ENCODE results near the gene KLKB1. TPM values are rescaled to one million over a fixed set of nuclear protein-coding genes. Genes with fewer than 3 reads are reported as not detected.
"Not testable (repeated sequence)": the region's sequence is repeated elsewhere in the genome, so short reads cannot be mapped to it uniquely, and the experiment has no call there.

Gene KLKB1
- polyA plus RNA-seq, 1 donor (not counting 4 experiments of a cell fraction or from before 2014, with no cell fraction given), result 0.04 TPM

DNA sequence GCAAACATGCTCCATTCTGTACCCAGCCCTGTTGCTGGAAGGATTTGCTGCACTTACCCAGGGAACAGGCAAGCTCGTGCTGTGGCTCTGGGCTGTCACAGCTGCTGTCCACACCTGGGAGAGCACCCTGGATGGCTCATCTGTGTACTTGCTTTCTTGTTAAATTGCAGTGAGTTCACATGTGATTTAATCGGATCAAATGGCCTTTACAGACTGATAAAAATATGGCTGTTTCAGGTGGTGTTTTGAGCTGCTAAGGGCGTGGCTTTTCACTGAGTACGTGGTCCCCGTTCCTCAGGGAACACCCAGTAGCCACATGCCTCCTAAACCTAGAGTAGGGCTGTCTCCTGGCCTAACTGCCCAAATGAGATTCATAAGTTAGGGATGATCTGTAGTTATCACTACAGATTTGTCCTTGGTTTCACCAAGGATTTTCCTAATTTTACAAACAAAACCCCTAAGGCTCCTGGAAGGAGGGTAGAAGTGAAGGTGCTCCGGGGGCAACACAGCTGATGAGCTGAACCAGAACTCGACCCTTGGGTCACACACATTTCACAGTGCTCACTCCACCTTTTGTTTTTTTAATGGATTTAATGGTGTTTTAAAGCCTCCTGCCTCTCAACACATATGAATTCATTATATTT, 13.7 kb downstream of the KLKB1 start:
- H3K27ac ChIP-seq (ENCODE audit: control insufficient read depth, insufficient read depth, low read length), result no peak overlapping the region
- no peak overlapping the region for H2AFZ ChIP-seq (ENCODE audit: control insufficient read depth, low read length)
- DNase-seq (ENCODE audit: low read depth, low spot score) (no peak), FAIRE-seq (no peak)
- H3K9me1 ChIP-seq (ENCODE audit: control insufficient read depth, extremely low read depth, insufficient read depth, low read length), result no peaks in the 10 kb centered on the region
- TF ChIP-seq EZH2 (IDR thresholded peaks at IDR 0.05; ENCODE audit: low read length), result no peak
- TF ChIP-seq, protein P1, sequence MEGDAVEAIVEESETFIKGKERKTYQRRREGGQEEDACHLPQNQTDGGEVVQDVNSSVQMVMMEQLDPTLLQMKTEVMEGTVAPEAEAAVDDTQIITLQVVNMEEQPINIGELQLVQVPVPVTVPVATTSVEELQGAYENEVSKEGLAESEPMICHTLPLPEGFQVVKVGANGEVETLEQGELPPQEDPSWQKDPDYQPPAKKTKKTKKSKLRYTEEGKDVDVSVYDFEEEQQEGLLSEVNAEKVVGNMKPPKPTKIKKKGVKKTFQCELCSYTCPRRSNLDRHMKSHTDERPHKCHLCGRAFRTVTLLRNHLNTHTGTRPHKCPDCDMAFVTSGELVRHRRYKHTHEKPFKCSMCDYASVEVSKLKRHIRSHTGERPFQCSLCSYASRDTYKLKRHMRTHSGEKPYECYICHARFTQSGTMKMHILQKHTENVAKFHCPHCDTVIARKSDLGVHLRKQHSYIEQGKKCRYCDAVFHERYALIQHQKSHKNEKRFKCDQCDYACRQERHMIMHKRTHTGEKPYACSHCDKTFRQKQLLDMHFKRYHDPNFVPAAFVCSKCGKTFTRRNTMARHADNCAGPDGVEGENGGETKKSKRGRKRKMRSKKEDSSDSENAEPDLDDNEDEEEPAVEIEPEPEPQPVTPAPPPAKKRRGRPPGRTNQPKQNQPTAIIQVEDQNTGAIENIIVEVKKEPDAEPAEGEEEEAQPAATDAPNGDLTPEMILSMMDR (optimal IDR thresholded peaks at IDR 0.05 in 1 of 3, IDR thresholded peaks at IDR 0.05 in 1 of 3, conservative IDR thresholded peaks at IDR 0.05 in 1 of 3; ENCODE audit: extremely low read depth in 1 of 3, insufficient read depth in 2 of 3, low read length in 3 of 3), result no peak
- H3K4me2 ChIP-seq (ENCODE audit: control insufficient read depth, extremely low read depth, insufficient read depth, low read depth, low read length), result no peak overlapping the region
- no peaks in the 10 kb centered on the region for H3K4me1 ChIP-seq (ENCODE audit: control insufficient read depth, extremely low read depth, insufficient read depth, low read length)
- no peaks in the 10 kb centered on the region for H3K27me3 ChIP-seq (ENCODE audit: control insufficient read depth, extremely low read depth, insufficient read depth, low read length)
- H3K4me3 ChIP-seq (ENCODE audit: control insufficient read depth in 2 of 3, extremely low read depth in 1 of 3, insufficient read depth in 2 of 3, low read depth in 1 of 3, low read length in 3 of 3), result no peak overlapping the region
- no peaks in the 10 kb centered on the region for H3K79me2 ChIP-seq (ENCODE audit: control insufficient read depth, insufficient read depth, low read length)
- H3K36me3 ChIP-seq (ENCODE audit: control insufficient read depth in 2 of 2, extremely low read depth in 1 of 2, insufficient read depth in 2 of 2, low read length in 2 of 2), result no peaks in the 10 kb centered on the region
- H4K20me1 ChIP-seq (ENCODE audit: control insufficient read depth, extremely low read depth, insufficient read depth, low read length), result no peaks in the 10 kb centered on the region
- no peaks in the 10 kb centered on the region for H3K9me3 ChIP-seq (ENCODE audit: control insufficient read depth, low read depth, low read length)
- H3K9ac ChIP-seq (ENCODE audit: control insufficient read depth, extremely low read depth, insufficient read depth, low read length), result no peak overlapping the region
- dilution Hi-C loops (cut with MboI; ENCODE audit: extremely low pct_ligation_motif_present, low sequenced_read_pairs), result no loop called here

DNA sequence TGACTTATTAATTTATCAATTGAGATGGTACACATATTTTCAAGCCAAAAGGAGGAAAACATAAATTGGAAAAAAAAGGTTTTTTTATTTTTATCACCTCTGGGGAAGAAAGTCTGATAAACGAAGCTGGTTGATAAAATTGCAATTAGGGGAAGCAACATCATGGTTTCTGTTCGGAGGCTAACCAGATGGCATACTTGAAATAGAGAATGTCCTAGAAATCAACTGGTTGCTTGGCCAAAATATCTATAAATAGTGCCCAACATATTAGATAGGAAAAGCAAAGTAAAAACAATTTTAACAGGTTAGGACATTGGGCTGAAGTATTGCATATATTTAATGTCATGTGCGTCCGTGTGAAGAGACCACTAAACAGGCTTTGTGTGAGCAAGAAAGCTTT, 14.3 kb downstream of the KLKB1 start:
- H3K27me3 ChIP-seq (ENCODE audit: control insufficient read depth, extremely low read depth, insufficient read depth, low read length), result no peaks in the 10 kb centered on the region
- H3K9ac ChIP-seq (ENCODE audit: control insufficient read depth, extremely low read depth, insufficient read depth, low read length), result no peak overlapping the region
- H3K9me3 ChIP-seq (ENCODE audit: control insufficient read depth, low read depth, low read length), result no peaks in the 10 kb centered on the region
- DNase-seq (ENCODE audit: low read depth, low spot score) (no peak), FAIRE-seq (no peak)
- H3K4me3 ChIP-seq (ENCODE audit: control insufficient read depth in 2 of 3, extremely low read depth in 1 of 3, insufficient read depth in 2 of 3, low read depth in 1 of 3, low read length in 3 of 3), result no peak overlapping the region
- dilution Hi-C loops (cut with MboI; ENCODE audit: extremely low pct_ligation_motif_present, low sequenced_read_pairs), result no loop called here
- no peaks in the 10 kb centered on the region for H3K9me1 ChIP-seq (ENCODE audit: control insufficient read depth, extremely low read depth, insufficient read depth, low read length)
- TF ChIP-seq EZH2 (IDR thresholded peaks at IDR 0.05; ENCODE audit: low read length), result no peak
- TF ChIP-seq, protein P1 (optimal IDR thresholded peaks at IDR 0.05 in 1 of 3, IDR thresholded peaks at IDR 0.05 in 1 of 3, conservative IDR thresholded peaks at IDR 0.05 in 1 of 3; ENCODE audit: extremely low read depth in 1 of 3, insufficient read depth in 2 of 3, low read length in 3 of 3), result no peak
- no peaks in the 10 kb centered on the region for H4K20me1 ChIP-seq (ENCODE audit: control insufficient read depth, extremely low read depth, insufficient read depth, low read length)
- no peaks in the 10 kb centered on the region for H3K79me2 ChIP-seq (ENCODE audit: control insufficient read depth, insufficient read depth, low read length)
- H3K4me1 ChIP-seq (ENCODE audit: control insufficient read depth, extremely low read depth, insufficient read depth, low read length), result no peaks in the 10 kb centered on the region
- H2AFZ ChIP-seq (ENCODE audit: control insufficient read depth, low read length), result no peak overlapping the region
- H3K36me3 ChIP-seq (ENCODE audit: control insufficient read depth in 2 of 2, extremely low read depth in 1 of 2, insufficient read depth in 2 of 2, low read length in 2 of 2), result no peaks in the 10 kb centered on the region
- H3K4me2 ChIP-seq (ENCODE audit: control insufficient read depth, extremely low read depth, insufficient read depth, low read depth, low read length), result no peak overlapping the region
- no peak overlapping the region for H3K27ac ChIP-seq (ENCODE audit: control insufficient read depth, insufficient read depth, low read length)

DNA sequence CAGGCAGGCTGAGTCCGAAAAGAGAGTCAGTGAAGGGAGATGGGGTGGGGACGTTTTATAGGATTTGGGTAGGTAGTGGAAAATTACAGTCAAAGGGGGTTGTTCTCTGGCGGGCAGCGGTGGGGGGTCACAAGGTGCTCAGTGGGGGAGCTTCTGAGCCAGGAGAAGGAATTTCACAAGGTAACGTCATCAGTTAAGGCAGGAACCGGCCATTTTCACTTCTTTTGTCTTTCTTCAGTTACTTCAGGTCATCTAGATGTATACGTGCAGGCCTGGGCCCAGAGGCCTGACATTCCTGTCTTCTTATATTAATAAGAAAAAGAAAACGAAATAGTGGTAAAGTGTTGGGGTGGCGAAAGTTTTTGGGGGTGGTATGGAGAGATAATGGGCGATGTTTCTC, 14.7 kb downstream of the KLKB1 start:
- DNase-seq (ENCODE audit: low read depth, low spot score); H4K20me1 ChIP-seq (ENCODE audit: control insufficient read depth, extremely low read depth, insufficient read depth, low read length); H3K27ac ChIP-seq (ENCODE audit: control insufficient read depth, insufficient read depth, low read length); H3K27me3 ChIP-seq (ENCODE audit: control insufficient read depth, extremely low read depth, insufficient read depth, low read length); H3K4me3 ChIP-seq (ENCODE audit: control insufficient read depth in 2 of 3, extremely low read depth in 1 of 3, insufficient read depth in 2 of 3, low read depth in 1 of 3, low read length in 3 of 3); H2AFZ ChIP-seq (ENCODE audit: control insufficient read depth, low read length); dilution Hi-C loops (cut with MboI; ENCODE audit: extremely low pct_ligation_motif_present, low sequenced_read_pairs); H3K9me3 ChIP-seq (ENCODE audit: control insufficient read depth, low read depth, low read length); FAIRE-seq; H3K4me2 ChIP-seq (ENCODE audit: control insufficient read depth, extremely low read depth, insufficient read depth, low read depth, low read length); H3K36me3 ChIP-seq (ENCODE audit: control insufficient read depth in 2 of 2, extremely low read depth in 1 of 2, insufficient read depth in 2 of 2, low read length in 2 of 2); H3K9ac ChIP-seq (ENCODE audit: control insufficient read depth, extremely low read depth, insufficient read depth, low read length); H3K9me1 ChIP-seq (ENCODE audit: control insufficient read depth, extremely low read depth, insufficient read depth, low read length); H3K79me2 ChIP-seq (ENCODE audit: control insufficient read depth, insufficient read depth, low read length); H3K4me1 ChIP-seq (ENCODE audit: control insufficient read depth, extremely low read depth, insufficient read depth, low read length): not testable (repeated sequence)
